Body of pancreas (tissue), 4 donors: ENCODE measurements around the gene LRRC75A.

Experiments
- CTCF ChIP-seq, 7 experiments: fragments of 450-650 bp in 4 of 7; fragments of 200-600 bp in 3 of 7; sonication (generic) in 3 of 7; IDR thresholded peaks; one replicate each; pipeline ENCODE4 v1.5.1; 2016 to 2019; ENCODE audit warnings: antibody characterized with exemption in 7 of 7
- POLR2A ChIP-seq, 3 donors: fragments of 450-650 bp; IDR thresholded peaks; one replicate each; pipeline ENCODE4 v1.6.1; 2016; ENCODE audit warnings: antibody characterized with exemption in 3 of 3, mild to moderate bottlenecking in 2 of 3

- TF ChIP-seq POLR2A (IDR thresholded peaks at IDR 0.05) (no peak), CTCF (IDR thresholded peaks at IDR 0.05) (no peak)
These were observed 47.6 kb downstream of the LRRC75A start for GRCh38 chr17:16444258-16444886.
